VCaP (cell line): Measurements from ENCODE around the gene LAMC1.
"Not testable (repeated sequence)": the region's sequence is repeated elsewhere in the genome, so short reads cannot be mapped to it uniquely, and the experiment has no call there.

ENCODE experiments used
- H3K27ac ChIP-seq: fragments of 450-650 bp; 2 replicates; pipeline ENCODE4 v1.5.1; 2017
- TF ChIP-seq, protein P1 (sequence below): fragments of 450-650 bp; conservative IDR thresholded peaks from 2 replicates; pipeline ENCODE4 v1.5.1; 2017; ENCODE audit warnings: mild to moderate bottlenecking, moderate library complexity

The LAMC1 gene

GRCh38 chr1:183142171-183142570, 119.0 kb downstream of the LAMC1 start:
- TF ChIP-seq, protein P1, sequence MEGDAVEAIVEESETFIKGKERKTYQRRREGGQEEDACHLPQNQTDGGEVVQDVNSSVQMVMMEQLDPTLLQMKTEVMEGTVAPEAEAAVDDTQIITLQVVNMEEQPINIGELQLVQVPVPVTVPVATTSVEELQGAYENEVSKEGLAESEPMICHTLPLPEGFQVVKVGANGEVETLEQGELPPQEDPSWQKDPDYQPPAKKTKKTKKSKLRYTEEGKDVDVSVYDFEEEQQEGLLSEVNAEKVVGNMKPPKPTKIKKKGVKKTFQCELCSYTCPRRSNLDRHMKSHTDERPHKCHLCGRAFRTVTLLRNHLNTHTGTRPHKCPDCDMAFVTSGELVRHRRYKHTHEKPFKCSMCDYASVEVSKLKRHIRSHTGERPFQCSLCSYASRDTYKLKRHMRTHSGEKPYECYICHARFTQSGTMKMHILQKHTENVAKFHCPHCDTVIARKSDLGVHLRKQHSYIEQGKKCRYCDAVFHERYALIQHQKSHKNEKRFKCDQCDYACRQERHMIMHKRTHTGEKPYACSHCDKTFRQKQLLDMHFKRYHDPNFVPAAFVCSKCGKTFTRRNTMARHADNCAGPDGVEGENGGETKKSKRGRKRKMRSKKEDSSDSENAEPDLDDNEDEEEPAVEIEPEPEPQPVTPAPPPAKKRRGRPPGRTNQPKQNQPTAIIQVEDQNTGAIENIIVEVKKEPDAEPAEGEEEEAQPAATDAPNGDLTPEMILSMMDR: no peak
- no peak overlapping the region for H3K27ac ChIP-seq

GRCh38 chr1:183143576-183144315, 120.5 kb downstream of the LAMC1 start:
- TF ChIP-seq, protein P1: no peak
- no peak overlapping the region for H3K27ac ChIP-seq

- no peak overlapping the region for H3K27ac ChIP-seq
Measured at GRCh38 chr1:183144752-183145151, 121.5 kb downstream of the LAMC1 start.

GRCh38 chr1:183147735-183148134, 124.5 kb downstream of the LAMC1 start:
- no peak overlapping the region for H3K27ac ChIP-seq
- TF ChIP-seq, protein P1: no peak

More at GRCh38 chr1:183144752-183145151, 121.5 kb downstream of the LAMC1 start:
- TF ChIP-seq, protein P1: no peak

DNA sequence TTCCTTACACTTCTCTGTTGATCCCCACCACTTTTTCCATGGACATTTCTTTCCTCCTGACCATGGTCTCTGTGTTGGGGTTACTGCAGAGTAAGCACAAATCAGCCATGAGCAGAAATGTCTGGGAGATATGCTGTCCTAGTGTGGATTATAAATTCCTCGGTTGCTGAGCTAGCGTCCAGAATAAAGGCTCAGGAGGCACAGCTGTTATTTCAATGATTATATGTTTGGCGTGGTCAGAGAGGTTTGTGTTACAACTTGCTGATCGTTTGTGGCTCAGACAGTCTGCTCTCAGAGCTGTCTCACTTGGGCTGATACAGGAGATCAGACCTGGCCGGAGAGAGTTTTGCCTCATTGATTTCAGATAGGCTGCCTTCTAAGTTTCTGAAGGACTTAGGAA, 125.4 kb downstream of the LAMC1 start:
- no peak overlapping the region for H3K27ac ChIP-seq
- TF ChIP-seq, protein P1: no peak

DNA sequence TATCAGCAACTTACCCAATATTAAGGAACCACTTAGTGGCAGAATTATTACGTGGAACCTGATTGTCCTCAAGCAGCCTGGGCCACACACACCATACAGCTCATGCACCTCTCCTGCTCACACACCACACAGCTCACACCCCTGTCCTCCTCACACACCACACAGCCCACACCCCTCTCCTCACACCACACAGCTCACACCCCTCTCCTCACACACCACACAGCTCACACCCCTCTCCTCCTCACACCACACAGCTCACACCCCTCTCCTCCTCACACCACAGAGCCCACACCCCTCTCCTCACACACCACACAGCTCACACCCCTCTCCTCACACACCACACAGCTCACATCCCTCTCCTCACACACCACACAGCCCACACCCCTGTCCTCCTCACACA, 126.1 kb downstream of the LAMC1 start:
- no peak overlapping the region for H3K27ac ChIP-seq
- TF ChIP-seq, protein P1: no peak

DNA sequence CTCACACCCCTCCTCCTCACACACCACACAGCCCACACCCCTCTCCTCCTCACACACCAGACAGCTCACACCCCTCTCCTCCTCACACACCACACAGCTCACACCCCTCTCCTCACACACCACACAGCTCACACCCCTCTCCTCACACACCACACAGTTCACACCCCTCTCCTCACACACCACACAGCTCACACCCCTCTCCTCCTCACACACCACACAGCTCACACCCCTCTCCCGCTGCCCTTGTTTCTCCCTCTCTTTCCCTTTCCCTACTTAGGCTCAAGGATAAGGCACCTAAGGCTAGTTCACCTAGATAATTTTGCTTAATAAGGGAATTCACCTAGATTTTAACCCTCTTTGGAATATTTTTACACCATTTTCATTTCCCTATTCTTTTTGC, 126.8 kb downstream of the LAMC1 start:
- H3K27ac ChIP-seq: not testable (repeated sequence)

DNA sequence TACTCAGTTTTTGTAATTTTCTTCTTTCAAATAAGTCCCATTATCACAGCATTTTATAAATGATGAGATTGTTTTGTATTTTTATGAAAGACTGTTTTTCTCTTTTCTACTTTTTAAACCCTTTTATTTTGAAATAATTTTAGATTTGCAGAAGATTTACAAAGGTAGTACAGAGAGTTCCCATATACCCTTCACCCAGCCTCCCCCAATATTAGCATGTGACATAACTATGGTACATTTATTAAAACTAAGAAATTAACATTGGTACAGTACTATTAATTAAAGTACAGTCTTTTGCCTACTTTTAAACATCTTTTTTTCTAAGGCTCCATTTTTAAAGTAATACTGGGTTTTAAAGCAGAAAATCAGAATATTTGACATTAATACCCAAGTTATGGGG, 127.2 kb downstream of the LAMC1 start:
- H3K27ac ChIP-seq: no peak overlapping the region
- TF ChIP-seq, protein P1: no peak
